Measurements from ENCODE around the gene URB1.

Gene URB1

DNA sequence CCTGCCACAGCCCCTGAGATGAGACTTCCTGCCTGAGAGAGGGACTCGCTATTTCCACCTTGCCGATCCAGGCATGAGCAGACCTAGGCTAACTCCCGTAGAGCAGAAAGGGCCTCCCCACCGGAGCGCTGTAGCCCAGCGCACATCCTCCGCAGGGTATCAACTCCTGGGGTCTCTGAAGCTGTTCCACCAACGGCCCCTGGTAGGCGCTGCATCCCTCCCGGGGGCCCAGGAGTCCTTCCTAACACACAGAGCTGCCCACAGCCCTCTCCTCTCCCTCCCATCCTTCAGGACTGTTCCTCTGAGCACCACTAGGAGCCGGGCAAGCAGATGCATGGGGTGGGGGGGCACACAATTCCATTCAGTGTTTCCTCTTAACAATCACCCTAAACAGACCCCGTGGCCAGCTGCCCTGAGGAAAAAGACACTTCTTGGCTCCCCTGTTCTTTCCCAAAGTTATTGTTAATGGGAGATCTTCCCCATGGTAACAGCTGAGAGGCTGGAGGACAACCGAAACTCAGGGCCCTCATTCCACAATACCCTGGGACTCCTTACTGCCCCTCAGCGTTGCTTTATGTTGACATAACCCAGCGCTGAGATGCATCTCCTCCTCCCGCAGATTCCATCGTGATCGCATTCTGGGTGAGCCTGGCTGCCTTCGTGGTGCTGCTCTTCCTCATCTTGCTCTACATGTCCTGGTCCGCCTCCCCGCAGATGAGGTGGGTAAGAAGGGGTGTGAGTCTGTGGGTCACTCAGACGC is 86.6 kb downstream of the URB1 start:
- H3K4me3 ChIP-seq (ENCODE audit: low read depth, low read length): no peak overlapping the region
- TF ChIP-seq, protein P1, sequence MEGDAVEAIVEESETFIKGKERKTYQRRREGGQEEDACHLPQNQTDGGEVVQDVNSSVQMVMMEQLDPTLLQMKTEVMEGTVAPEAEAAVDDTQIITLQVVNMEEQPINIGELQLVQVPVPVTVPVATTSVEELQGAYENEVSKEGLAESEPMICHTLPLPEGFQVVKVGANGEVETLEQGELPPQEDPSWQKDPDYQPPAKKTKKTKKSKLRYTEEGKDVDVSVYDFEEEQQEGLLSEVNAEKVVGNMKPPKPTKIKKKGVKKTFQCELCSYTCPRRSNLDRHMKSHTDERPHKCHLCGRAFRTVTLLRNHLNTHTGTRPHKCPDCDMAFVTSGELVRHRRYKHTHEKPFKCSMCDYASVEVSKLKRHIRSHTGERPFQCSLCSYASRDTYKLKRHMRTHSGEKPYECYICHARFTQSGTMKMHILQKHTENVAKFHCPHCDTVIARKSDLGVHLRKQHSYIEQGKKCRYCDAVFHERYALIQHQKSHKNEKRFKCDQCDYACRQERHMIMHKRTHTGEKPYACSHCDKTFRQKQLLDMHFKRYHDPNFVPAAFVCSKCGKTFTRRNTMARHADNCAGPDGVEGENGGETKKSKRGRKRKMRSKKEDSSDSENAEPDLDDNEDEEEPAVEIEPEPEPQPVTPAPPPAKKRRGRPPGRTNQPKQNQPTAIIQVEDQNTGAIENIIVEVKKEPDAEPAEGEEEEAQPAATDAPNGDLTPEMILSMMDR (IDR thresholded peaks at IDR 0.05; ENCODE audit: borderline replicate concordance, insufficient read depth, low read depth, low read length): 0 out of 2 replicates have a peak, but pooled peaks have one; percentile 11

DNA sequence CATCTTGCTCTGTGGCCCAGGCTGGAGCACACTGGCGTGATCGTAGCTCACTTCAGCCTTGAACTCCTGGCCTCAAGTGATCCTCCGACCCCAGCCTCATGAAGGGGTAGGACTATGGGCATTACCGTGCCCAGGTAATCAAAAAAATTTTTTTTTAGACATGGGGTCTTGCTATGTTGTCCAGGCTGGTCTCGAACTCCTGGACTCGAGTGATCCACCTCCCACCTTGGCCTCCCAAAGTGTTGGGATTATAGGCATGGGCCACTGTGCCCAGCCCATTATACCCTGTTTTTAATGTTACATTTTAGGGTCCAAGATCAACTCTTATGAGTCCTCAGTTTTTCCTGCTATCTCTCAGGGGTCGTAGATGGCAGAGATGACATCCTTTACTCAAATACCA is 87.8 kb downstream of the URB1 start:
- TF ChIP-seq, protein P1 (IDR thresholded peaks at IDR 0.05; ENCODE audit: borderline replicate concordance, insufficient read depth, low read depth, low read length): no peak

DNA sequence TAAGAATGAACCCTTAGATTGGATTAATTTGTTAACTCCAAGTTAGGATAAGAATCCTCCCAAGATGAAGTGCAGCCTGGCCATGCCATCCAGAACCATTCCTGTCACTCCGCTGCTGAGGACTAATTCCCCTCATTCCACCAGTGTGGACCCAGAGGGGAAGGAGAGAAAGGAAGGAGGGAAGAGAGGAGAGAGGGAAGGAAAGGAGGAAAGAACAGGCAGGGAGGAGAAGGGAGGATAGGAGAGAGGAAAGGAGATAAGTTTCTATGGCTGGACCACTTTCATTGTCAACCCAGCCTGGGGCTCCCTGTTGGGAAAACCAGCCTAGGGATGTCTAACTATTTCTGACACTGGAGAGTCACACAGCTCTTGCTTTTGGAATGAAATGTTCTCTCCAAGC is 89.4 kb downstream of the URB1 start:
- TF ChIP-seq, protein P1 (IDR thresholded peaks at IDR 0.05; ENCODE audit: borderline replicate concordance, insufficient read depth, low read depth, low read length): no peak
- H3K4me3 ChIP-seq (ENCODE audit: low read depth, low read length): no peak overlapping the region

More for the DNA sequence above, 87.8 kb downstream of the URB1 start:
- H3K4me3 ChIP-seq (ENCODE audit: low read depth, low read length): no peak overlapping the region

DNA sequence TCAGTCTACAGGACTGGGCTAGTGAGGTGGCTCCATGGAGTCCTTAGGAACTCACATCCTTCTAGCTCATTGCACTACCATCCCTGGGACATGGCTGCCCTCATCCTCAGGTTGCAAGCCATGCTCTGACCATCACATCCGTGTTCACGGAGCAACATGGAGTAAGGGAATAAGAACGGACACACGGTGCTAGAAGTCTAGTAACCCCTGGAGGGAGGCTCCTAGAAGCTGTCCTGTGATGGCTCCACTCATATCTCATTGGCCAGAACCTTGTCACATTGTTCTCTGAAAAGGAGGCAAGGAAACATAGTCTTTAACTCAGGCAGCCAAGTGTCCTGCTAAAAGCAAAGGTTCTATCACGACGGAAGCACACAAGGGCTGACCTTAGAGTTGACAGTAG is 90.3 kb downstream of the URB1 start:
- TF ChIP-seq, protein P1 (IDR thresholded peaks at IDR 0.05; ENCODE audit: borderline replicate concordance, insufficient read depth, low read depth, low read length): no peak
- no peak overlapping the region for H3K4me3 ChIP-seq (ENCODE audit: low read depth, low read length)

DNA sequence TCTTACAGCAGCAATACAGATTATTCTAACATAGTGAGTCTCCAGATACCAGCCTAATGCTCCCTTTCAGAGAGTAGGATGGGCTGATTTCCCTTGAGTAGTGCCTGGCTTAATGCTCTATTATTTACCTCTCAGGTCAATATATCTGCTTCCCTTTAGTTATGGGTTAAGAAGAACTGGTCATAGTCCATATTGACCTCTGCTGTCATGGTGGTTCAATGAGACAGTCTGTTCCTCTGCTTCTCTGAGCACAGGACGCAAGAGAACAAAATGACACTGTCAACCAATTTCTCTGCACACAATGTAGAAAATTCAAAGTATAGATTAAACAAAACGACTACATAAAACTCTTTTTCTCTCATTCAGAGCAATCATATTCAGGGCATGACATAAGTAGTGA is 91.2 kb downstream of the URB1 start:
- H3K4me3 ChIP-seq (ENCODE audit: low read depth, low read length): no peak overlapping the region
- TF ChIP-seq, protein P1 (IDR thresholded peaks at IDR 0.05; ENCODE audit: borderline replicate concordance, insufficient read depth, low read depth, low read length): no peak

DNA sequence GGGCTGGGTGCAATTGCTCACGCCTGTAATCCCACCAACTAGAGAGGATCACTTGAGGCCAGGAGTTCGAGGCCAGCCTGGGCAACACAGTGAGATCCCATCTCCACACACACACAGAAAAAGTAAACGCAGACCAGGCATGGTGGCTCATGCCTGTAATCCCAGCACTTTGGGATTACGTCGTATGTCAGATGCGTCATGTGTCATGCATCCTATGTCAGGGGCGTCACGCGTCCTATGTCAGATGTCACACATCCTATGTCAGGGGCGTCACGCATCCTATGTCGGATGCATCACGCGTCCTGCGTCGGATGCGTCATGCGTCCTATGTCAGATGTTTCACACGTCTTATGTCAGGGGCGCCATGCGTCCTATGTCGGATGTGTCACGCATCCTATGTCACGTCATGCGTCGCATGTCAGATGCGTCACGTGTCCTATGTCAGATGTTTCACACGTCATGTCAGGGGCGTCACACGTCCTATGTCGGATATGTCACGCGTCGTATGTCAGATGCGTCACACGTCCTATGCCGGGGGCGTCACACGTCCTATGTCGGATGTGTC is 92.6 kb downstream of the URB1 start:
- TF ChIP-seq, protein P1 (IDR thresholded peaks at IDR 0.05; ENCODE audit: borderline replicate concordance, insufficient read depth, low read depth, low read length): no peak

DNA sequence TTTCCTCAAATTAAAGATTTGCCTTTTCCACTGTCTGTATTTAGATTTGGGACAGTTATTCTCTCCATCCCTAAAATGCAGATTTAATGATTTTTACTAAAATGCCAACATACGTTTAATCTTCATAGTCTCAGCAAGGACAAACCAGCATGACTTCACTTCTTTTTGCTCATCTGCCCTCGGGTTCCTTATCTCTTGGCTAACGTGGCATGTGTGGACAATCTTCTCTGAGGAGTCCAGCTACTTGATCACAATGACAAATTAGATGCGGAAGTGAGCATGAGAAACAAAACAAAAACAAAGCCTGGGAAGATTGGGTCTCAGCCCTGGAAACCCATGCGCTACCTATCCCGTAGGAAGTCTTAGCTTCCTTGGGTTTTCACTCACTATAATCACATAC is 93.1 kb downstream of the URB1 start:
- TF ChIP-seq, protein P1 (IDR thresholded peaks at IDR 0.05; ENCODE audit: borderline replicate concordance, insufficient read depth, low read depth, low read length): no peak
- H3K4me3 ChIP-seq (ENCODE audit: low read depth, low read length): no peak overlapping the region

More for the DNA sequence above, 92.6 kb downstream of the URB1 start:
- H3K4me3 ChIP-seq (ENCODE audit: low read depth, low read length): no peak overlapping the region
